HUES48 (cell line): ENCODE data around the gene REEP2.

Experiments used
- H3K27ac ChIP-seq: one replicate; pipeline ENCODE4 v1.7.0; 2013; ENCODE audit warnings: low read depth, low read length, inconsistent platforms
- H3K27me3 ChIP-seq: 2 replicates; pipeline ENCODE4 v1.6.1; 2013; ENCODE audit warnings: mild to moderate bottlenecking, low read length; ENCODE audit not compliant: control insufficient read depth, insufficient read depth
- H3K36me3 ChIP-seq: 2 replicates; pipeline ENCODE4 v1.6.1; 2013; ENCODE audit warnings: low read length; ENCODE audit not compliant: control insufficient read depth, insufficient read depth
- H3K4me1 ChIP-seq: 2 replicates; pipeline ENCODE4 v1.6.1; 2013; ENCODE audit warnings: mild to moderate bottlenecking, low read length; ENCODE audit not compliant: control insufficient read depth, insufficient read depth
- H3K4me3 ChIP-seq: 2 replicates; pipeline ENCODE4 v1.5.1; 2013; ENCODE audit warnings: mild to moderate bottlenecking, low read depth, low read length
- H3K9ac ChIP-seq: 2 replicates; pipeline ENCODE4 v1.6.1; 2013; ENCODE audit warnings: mild to moderate bottlenecking, low read depth, low read length, moderate library complexity
- H3K9me3 ChIP-seq: 2 replicates; pipeline ENCODE4 v1.6.1; 2013; ENCODE audit warnings: low read length; ENCODE audit not compliant: control insufficient read depth, insufficient read depth

Gene REEP2

DNA sequence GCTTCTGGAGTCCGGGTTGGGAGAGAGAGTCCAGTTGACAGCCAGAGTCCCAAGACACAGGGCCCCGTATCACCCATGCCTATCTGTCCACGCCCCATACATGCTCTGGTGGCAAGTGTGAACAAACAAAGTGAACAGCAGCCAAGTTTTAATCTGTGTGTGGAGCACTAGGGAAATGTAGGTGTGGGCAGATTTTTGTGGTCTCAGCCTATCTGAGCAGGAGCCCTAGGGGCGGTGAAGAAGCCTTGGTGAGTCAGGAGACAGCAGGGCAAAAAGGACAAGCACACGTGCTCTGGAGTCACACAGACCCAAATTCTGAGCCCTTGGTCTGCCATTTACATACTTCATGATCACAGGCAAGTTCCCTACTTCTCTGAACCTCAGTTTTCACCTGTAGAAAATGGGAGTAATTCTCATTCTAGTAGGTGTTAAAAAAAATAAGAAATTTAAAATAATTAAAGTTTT, 49.7 kb downstream of the REEP2 start:
- H3K27ac ChIP-seq: no peak overlapping the region
- H3K27me3 ChIP-seq: peaks cover 34% of the 10 kb centered on the region
- H3K9ac ChIP-seq: no peak overlapping the region
- H3K36me3 ChIP-seq: no peaks in the 10 kb centered on the region
- no peaks in the 10 kb centered on the region for H3K9me3 ChIP-seq
- H3K4me1 ChIP-seq: peaks cover 21% of the 10 kb centered on the region
- H3K4me3 ChIP-seq: no peak overlapping the region

DNA sequence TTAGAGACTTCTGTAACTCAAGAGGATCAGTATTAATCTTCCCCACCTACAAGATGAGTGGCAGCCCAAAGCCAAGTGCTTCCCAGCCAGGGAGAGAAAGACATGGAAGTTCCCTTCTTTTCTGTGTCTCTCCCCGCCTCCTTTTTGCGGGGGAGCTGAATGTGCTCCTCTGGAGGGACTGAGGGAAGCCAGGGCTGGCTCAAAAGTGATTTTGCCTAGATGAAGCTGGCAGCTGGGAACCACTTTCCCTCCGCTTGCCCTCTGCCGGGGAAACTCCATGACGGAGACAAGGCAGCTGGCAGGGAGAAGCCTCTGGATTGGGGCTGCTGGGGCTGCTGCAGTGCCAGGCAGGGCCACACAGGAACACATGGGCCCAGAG, 50.8 kb downstream of the REEP2 start:
- H3K27ac ChIP-seq: no peak overlapping the region
- H3K36me3 ChIP-seq: no peaks in the 10 kb centered on the region
- no peak overlapping the region for H3K4me3 ChIP-seq
- peaks cover 34% of the 10 kb centered on the region for H3K27me3 ChIP-seq
- peaks cover 25% of the 10 kb centered on the region for H3K4me1 ChIP-seq
- H3K9ac ChIP-seq: no peak overlapping the region
- no peaks in the 10 kb centered on the region for H3K9me3 ChIP-seq

GRCh38 chr5:138490648-138491283, 51.9 kb downstream of the REEP2 start:
- Histone ChIP-seq H3K27me3 (peaks cover 34% of the 10 kb centered on the region), H3K4me1 (peaks cover 25% of the 10 kb centered on the region), H3K9me3 (no peaks in the 10 kb centered on the region), H3K27ac (no peak overlapping the region), H3K4me3 (no peak overlapping the region), H3K36me3 (no peaks in the 10 kb centered on the region), H3K9ac (no peak overlapping the region)

DNA sequence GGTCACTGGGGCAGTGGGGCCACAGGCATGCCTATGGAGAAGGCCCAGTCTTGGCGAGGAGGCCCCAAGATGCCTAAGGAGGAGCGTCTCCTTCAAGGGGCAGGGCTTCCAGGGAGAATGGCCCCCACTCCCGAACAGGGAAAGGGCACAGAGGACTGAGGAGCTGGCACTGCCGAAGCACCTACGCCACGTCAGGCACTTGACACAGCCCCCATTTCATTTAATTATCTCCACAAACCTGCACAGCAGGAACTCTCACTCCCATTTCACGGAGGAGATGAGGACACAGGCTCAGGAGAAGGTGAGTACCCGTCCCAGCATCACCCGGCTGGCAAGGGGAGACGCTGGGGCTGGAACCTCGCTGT, 52.4 kb downstream of the REEP2 start:
- Histone ChIP-seq H3K9ac (peak overlapping the region; percentile 36; the same call in 1 of the 2 replicates), H3K4me3 (peak overlapping the region; percentile 67), H3K27ac (no peak overlapping the region), H3K27me3 (peaks cover 34% of the 10 kb centered on the region), H3K36me3 (no peaks in the 10 kb centered on the region), H3K9me3 (no peaks in the 10 kb centered on the region), H3K4me1 (peaks cover 25% of the 10 kb centered on the region)

DNA sequence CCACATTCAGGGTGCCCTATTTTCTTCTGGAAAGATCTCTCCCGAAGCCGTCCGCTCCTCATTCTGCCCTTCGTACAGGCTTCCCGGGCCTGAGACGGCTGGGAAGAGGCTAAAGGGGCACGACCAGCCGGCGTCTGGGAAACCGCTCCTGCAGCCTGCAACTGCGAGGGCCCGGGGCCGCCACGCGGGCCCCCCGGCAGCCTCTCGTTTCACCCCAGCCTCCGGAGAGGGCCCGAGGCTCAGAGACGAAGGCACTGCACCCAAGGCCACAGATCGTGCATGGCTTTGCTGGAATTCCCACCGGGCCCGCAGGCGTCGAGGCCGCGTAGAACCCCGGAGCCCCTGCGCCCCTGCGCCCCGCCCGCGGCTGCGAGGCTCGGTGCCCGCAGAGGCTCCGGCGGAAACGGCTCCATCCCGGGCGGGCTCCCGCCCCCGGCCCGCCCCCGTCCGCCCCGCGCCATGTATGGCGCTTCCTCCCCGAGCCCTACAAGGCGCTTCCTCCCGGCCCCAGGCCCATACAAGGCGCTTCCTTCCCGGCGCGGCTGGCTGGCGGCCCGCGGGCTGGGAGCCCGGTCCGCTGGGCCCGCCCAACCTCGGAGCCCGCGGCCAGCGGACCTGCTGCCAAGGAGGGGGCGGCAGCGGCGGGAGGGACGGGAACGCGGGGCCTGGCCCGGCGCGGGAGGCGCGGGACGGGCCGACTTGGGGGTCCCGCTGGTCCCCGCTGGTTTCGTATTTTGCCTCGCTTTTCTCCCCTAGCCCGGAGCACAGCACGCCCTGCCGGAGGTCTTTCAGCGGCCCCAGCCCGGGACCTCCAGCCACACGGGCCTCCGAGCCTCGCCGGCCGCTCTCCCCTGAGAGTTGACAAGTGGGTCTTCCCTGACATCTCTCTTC, 53.1 kb downstream of the REEP2 start:
- Histone ChIP-seq H3K4me1 (peaks cover 20% of the 10 kb centered on the region), H3K4me3 (peak overlapping the region; percentile 67), H3K27ac (peak overlapping the region; percentile 61), H3K9me3 (no peaks in the 10 kb centered on the region), H3K27me3 (peaks cover 34% of the 10 kb centered on the region), H3K9ac (peak overlapping the region; percentile 63), H3K36me3 (no peaks in the 10 kb centered on the region)

GRCh38 chr5:138492560-138493045, 53.7 kb downstream of the REEP2 start:
- Histone ChIP-seq H3K9ac (peak overlapping the region; percentile 63), H3K36me3 (no peaks in the 10 kb centered on the region), H3K9me3 (no peaks in the 10 kb centered on the region), H3K27me3 (peaks cover 34% of the 10 kb centered on the region), H3K4me3 (peak overlapping the region; percentile 67), H3K4me1 (peaks cover 20% of the 10 kb centered on the region), H3K27ac (peak overlapping the region; percentile 61)

DNA sequence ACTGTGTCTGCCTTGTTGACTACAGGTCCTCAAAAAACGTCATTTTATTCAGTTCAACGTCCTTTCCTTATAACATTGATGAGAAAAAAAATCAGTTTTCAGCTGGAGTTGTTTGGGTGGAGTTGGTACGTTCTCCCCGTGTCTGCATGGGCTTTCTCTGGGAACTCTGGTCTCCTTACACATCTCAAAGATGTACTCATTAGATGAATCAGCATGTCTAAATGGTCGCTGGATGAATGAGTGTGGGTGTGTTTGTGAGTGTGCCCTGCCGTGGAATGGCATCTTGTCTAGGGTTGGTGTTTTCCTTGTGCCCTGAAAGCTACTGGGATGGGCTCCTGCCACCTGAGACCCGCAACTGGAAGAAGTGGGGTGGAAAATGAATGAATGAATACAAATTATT, 56.5 kb downstream of the REEP2 start:
- no peaks in the 10 kb centered on the region for H3K36me3 ChIP-seq
- peaks cover 21% of the 10 kb centered on the region for H3K27me3 ChIP-seq
- H3K4me1 ChIP-seq: peaks cover 20% of the 10 kb centered on the region
- no peak overlapping the region for H3K4me3 ChIP-seq
- no peak overlapping the region for H3K27ac ChIP-seq
- no peak overlapping the region for H3K9ac ChIP-seq
- no peaks in the 10 kb centered on the region for H3K9me3 ChIP-seq
